ENCODE measurements around the gene SYT7. TPM values are rescaled to one million over a fixed set of nuclear protein-coding genes. Genes with fewer than 3 reads are reported as not detected.

SYT7 gene
- total and polyA plus RNA-seq, 2 of the 8 experiments (the other 6 are each of a cell fraction or from before 2014, with no cell fraction given), result 9.6 to 10.5 TPM

GRCh38 chr11:61580271-61580888 lies 496 bp downstream of the SYT7 start (continued):
- peak in 2 of 3 experiments; percentile 5 to 29; a peak in 2 of 4 replicates for TF ChIP-seq CTCF (IDR thresholded peaks at IDR 0.05; ENCODE audit: control extremely low read depth in 1 of 3, insufficient read depth in 1 of 3, low read depth in 1 of 3, low read length in 3 of 3)
- TF ChIP-seq RFX5 (IDR thresholded peaks at IDR 0.05; ENCODE audit: borderline replicate concordance, low read depth, low read length), result no peak
- TF ChIP-seq RNF2 (IDR thresholded peaks at IDR 0.05; ENCODE audit: borderline replicate concordance, low read depth, low read length, missing control alignments, poor library complexity, severe bottlenecking), result peak; percentile 46
- peak; percentile 55 for TF ChIP-seq EZH2 (IDR thresholded peaks at IDR 0.05; ENCODE audit: low read depth, low read length, severe bottlenecking)
- TF ChIP-seq CTBP2 (IDR thresholded peaks at IDR 0.05; ENCODE audit: borderline replicate concordance, insufficient read depth, insufficient read length, low read length), result no peak
- TF ChIP-seq KDM5A (IDR thresholded peaks at IDR 0.05; ENCODE audit: low read length), result no peak
- TF ChIP-seq HDAC2 (IDR thresholded peaks at IDR 0.05; ENCODE audit: borderline replicate concordance in 1 of 2, low read depth in 2 of 2, low read length in 2 of 2), result no peak
- TF ChIP-seq MAFK (IDR thresholded peaks at IDR 0.05; ENCODE audit: low read depth, low read length), result no peak
- no peak for TF ChIP-seq JUND (IDR thresholded peaks at IDR 0.05; ENCODE audit: low read length)

Data from H1 (cell line).